ENCODE results near the gene CABYR.

DNA sequence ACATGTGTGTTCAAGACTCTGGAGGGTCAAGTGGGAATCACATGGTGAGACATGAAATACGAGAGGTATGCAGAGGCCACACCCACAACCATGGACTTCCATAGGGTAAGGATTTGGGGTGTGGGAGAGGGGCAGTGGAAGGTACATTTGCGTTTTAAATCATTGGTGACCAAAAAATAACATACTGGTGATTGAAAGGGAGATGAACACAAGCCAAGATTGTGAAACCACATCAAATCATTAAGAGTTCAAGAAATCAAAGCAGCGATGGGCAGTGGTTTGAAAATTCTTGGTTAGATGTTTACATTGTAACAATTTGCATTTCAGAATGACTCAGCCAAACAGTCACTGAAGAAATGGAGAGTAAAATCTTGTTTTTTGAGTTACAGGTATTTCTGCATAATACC, 1.9 kb upstream of the CABYR start:
- TF ChIP-seq CTCF (IDR thresholded peaks at IDR 0.05 in 4 of 5, conservative IDR thresholded peaks at IDR 0.05 in 1 of 5) = no peak
- TF ChIP-seq POLR2A (IDR thresholded peaks at IDR 0.05) = no peak
